GM21825 (cell line): ENCODE results near the gene BTG3.

Experiments used
- ATAC-seq: cut with Tn5 transposase; IDR thresholded peaks from one replicate; pipeline ENCODE4 v1.9.1; 2021; ENCODE audit warnings: mild to moderate bottlenecking, moderate library complexity; ENCODE audit not compliant: unreplicated experiment

BTG3 gene, protein sequence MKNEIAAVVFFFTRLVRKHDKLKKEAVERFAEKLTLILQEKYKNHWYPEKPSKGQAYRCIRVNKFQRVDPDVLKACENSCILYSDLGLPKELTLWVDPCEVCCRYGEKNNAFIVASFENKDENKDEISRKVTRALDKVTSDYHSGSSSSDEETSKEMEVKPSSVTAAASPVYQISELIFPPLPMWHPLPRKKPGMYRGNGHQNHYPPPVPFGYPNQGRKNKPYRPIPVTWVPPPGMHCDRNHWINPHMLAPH

DNA sequence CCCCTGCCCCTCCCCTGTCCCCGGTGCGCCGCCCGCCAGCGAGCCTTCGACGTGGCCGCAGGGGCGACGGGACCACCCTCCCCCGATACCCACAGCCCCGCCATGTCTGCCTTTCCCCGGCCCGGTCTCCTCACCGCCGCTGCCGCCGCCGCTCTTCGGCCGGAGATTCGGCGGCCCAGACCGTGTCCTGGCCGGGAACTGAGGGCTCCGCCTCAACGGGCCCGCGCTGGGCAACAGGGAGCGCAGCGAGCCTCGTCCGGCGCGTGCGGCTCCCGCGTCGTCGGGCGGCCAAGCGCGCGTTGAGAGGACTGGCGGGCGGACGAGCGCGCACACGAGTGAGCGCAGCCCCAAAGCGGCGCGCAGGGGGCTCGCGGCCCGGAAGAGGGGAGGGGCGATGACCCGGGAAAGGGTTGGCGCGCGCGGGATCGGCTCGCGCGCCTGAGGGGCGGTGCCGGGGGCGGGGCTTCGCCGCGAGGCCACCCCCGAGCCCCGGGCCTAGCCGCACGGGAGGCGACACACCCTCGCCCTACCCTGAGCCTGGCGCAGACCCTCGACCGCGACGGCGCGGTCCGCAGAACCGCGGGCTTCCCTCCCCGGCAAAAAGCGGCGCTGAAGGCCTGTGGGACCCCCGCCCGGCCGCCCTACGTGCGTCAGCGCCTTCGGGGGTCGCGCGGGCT is at the start of gene BTG3:
BTG3 (minus strand) TSS at position 337 of the 677 bp plus-strand sequence. CDS start 3,757 bp downstream, outside the sequence.
- ATAC-seq, result peak; percentile 83

DNA sequence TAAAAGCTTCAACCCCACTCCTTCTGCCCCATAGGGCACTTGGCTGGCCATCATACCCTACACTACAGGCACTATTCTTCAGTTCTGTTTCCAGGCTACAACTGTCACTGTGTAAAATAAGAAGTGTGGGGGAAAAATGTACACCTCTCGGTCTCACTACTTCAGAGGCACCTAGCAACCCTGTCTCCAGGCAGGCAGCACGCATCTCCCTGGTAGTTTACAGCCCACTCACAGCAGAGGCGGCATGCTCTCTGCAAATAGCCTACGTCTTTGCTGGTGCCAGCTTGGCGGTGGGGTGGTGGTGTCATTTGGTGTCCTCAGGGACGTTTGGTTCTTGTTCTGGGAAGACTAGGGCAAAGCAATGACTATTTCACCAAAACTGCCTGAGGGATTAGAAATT is 48.2 kb upstream of the BTG3 start:
- no peak for ATAC-seq

DNA sequence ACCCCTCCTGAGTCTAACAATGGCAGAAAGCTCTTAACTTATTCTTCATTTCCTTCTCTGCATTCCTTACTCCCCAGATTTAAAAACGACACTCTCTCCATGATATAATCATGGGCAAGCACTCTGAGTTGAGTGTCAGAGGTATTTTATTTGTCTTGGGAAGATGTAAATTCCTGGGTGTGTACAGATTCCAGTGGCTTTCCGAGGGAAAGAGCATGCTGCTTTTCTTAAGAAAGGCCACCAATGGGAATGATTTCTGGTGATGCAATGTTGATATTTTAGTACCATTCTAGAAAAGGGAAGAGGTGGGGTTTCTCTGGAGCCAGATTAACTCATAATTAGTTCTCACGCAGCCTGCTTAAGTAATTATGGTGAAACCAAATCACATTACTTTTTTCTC is 47.8 kb upstream of the BTG3 start:
- ATAC-seq, result no peak

DNA sequence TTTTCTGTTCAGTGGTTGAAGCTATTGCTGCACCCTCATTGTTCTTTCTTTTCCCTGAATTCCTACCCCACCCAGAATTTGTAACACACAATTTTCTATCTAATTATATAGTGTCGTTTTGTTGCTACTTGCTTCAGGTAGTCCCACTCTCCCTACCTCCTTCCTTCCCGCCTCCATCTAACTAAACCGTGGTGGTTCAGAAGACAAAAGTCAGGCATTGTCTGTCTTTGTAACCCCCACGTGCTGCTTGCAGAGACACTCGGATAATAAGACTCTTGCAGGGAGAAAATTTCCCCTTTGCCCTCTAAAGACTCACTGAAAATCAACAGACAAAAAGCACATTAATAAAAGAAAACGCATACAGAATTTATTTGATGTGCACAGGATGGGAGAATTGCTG is 46.2 kb upstream of the BTG3 start:
- no peak for ATAC-seq

DNA sequence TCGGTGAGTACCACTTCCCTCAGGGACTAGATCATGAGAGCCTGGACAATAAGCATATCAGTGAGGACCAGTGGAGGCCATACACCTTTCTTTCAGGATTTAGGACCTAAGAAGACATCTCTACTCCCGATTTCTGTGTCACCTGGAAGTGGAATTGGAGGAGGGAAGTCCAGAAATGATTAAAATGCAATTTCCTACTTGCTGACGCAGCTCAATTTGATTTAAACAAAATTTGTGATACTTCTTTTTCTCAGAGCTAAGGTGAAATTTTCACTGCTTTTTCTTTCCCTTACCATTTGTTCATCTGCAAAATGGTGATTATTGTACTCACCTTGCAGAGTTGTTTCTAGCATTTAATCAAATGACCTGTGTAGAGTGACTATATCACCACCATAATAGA is 38.8 kb upstream of the BTG3 start:
- no peak for ATAC-seq

DNA sequence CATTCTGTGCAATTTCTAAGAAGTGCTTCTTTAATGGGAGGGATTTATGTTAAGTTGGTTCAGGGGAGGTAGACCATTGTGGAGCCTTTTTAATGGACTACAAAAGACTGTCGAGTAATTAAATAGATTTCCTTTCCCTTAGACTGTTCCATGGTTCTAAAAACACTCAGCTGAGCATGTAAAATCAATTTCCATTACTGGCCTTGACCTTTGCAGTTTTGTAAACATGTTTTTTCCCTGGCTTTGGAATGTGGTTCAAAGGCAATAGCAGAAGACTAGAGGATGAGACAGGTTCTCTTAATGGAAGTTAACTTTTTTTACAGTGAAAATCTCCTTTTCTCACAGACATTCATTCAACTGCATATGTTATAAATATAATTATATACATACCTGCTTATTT is 37.6 kb upstream of the BTG3 start:
- no peak for ATAC-seq

DNA sequence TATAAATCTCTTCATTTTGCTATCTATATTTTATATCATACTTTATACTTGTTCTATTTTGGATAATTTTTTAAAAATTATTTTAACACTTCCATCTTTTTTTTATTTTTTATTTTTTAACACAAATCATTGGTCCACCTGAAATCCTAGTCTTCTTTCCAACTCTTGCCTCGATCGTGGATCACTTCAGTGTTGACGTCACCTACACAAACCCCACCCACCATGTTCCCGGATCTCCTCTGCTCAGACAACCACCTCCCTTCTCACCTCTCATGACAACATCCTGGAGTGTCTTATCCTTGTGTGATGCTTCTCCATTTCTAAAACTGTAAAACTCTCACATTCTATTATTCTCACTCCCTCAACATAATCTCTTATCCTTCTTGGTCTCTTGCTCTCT is 34.1 kb upstream of the BTG3 start:
- ATAC-seq, result no peak

DNA sequence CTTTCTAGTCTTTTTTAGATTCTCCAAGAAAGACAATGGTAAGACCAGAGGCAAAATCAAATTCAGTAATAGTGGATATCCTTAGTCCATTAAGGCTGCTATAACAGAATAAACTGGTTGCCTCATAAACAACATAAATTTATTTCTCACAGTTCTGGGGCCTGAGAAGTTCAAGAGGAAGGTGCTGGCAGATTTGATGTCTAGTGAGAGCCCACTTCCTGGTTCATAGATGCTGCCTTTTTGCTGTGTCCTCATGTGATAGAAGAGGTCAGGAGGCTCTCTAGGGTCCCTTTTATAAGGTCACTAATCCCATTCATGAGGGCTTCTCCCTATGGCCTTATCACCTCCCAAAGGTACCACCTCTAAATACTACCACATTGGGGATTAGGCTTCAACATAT is 31.5 kb upstream of the BTG3 start:
- ATAC-seq, result no peak

DNA sequence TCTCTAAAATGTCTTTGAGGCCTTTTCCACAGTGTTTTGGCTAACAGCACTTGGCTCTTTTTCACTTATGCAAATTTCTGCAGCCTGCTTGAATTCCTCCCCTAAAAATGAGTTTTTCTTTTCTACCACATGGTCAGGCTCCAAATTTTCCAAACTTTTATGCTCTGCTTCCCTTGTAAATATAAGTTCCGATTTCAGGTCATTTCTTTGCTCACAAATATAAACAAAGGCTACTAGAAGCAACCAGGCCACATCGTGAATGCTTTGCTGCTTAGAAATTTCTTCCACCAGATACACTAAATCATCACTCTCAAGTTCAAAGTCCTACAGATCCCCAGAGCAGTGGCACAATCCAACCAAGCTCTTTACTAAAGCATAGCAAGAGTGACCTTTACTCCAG is 28.1 kb upstream of the BTG3 start:
- no peak for ATAC-seq

DNA sequence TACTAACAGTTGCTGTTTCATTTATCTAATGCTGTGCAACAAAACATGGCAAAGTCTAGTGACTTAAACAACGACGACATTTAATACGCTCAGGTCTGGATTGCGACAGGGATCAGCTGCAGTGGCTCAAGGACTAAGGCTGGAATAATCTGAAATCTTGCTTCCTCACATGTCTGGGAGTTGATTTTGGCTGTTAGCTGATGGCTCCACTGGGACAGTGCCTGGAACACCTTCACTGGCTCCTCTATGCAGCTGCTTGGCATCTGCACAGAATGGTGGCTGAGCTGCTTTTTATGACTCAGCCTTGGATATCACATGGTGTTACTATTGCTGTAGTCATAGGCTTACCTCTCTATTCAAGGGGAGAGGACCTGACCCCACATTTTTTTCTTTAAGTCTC is 24.0 kb upstream of the BTG3 start:
- no peak for ATAC-seq

DNA sequence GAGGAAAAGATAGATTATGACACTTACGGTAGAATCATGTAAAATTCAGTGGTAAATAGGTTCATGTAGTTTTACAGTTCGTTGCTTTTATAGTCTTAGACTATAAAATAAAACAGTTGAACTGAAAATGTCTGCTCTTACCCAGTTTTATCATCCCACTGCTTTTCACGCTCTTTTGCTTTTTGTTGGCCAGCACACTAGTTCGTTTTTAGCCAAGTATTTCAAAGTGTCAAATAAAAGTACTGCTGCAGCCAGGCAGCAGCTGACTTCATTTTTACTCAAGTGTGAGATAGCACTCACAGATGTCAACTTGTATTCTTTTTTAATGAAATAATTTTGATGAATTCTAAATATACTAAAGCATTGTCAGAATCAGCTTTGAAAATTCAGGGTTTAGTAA is 18.5 kb upstream of the BTG3 start:
- no peak for ATAC-seq

DNA sequence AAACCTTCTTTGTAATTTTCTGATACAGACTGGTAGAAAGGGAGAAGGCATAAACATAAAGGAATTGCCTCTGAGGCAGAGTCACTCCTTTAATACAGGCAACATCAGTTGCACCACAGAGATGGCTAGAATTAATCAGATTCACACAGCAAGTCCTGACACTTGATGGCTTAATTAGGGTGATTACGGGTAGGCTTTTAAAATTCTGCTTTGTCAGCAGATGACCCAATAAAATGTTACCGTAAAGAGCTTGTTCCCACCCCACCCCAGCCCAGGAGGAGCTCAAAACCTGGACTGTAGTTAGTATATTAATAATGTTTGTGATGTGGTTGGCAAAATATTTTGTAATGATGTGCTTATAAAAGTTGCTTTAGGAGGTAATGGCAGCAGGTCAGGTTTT is 9.3 kb upstream of the BTG3 start:
- ATAC-seq, result no peak

DNA sequence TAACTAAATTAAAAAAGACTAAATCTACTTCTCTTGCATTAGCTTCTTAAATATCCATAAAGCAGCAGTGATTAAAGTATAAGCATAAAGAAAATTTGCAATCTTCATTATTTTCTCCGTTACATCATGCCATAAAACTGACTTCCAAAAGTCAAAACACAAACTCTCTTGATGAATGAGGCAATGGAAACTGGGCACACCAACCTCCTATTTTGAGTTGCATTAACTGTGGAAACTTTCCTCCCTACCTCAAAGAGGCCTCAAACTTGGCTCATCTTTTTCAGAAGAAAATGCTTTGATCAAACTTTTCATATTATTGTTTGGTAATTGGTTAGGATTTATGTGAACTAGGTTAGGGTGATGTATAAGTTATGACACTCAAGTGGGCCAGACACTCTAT is 4.1 kb upstream of the BTG3 start:
- no peak for ATAC-seq

DNA sequence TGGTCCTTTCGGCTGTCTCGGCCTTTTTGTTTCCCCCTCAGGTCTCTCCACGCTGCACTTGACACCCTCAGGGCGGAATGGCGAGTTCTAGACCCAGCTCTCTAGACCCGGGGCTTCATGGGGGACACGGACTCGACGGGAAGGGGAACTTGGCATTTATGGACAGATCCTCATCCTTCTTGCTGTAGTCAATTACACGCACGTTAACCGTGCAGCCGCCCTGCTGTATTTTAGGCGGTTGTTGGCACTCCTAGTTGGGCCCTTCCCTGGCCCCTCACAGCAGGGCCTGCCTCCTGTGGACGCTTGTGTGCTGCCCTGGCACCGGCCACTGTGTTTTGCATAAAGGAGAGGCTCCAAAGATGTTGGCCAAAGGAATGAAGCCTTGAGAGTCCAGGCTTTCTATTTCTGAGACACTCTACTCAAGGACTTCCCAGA is 558 bp upstream of the BTG3 start:
- ATAC-seq, result no peak

DNA sequence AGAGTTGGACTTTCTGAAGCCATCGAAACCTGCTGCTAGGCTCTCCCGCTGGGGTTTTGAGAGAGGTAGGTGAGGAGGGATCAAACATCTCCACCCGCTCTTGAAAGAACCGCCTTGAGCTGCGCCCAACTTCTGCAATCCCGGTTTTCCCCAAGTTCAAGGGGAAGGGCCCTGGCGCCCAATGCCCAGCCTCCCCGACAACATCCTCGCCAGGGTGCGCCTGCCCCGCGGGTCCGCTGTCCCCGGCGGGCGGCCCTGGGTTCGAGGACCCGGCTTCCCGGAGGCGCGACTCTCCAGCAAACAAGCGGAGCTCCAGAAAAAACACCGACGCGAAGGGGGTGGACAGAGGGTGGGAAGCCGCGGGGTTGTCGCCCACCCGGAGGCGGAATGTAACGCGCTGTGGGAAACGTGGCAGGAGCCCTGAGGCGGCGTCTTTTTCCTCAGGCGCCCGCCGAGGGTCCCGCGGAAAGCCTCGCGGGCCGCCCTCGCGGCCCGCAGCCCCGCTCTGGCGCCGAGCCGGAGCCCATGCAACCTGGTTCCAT is 607 bp downstream of the BTG3 start:
- ATAC-seq, result peak; percentile 14

DNA sequence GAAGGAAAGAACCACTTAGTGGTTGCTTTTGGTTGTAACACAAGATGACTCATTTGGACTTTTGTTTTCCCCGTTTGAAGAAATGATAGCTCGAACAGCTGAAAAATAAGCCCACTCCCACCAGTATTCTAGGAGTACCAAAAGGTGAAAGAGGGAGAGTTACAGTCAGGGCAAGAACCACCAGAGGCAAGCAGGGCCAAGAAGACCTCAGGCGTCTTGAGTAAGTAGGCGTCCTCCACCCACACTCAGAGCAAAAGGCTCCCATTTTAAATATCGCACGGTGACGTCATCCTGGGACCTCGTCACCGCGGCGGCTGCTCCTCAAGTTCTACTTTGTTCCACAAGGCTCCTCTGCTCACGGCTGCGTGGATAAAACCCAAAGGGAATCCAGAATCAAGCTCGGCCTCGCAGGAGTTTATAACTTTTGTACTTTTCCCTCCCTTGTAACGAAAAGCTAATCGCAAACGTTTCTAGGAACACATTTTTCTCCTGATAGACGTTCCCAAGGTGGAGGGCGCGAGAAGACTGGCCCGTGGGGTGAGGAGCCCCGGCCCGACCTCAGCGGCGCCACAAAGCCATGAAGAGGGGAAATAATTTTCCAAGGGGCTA is 1.2 kb downstream of the BTG3 start:
- peak; percentile 56 for ATAC-seq

DNA sequence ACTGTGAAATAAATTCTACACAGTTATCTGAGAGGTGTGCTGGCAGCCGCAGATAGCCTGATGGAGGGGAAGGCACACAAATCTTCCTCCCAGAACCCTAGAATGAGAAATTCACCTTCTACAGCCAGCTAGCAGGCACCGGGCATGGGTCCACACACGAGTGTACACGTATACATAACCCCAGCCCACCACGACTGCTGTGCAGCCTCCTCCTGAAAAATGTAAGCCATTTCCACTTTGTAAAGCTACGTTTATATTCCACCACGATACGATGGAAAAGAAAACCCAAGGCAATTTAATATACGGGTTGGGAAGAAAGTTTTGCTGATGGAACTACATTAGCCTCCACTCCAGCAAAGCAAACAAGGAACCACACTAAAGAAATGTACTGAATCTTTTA is 1.8 kb downstream of the BTG3 start:
- ATAC-seq, result no peak

DNA sequence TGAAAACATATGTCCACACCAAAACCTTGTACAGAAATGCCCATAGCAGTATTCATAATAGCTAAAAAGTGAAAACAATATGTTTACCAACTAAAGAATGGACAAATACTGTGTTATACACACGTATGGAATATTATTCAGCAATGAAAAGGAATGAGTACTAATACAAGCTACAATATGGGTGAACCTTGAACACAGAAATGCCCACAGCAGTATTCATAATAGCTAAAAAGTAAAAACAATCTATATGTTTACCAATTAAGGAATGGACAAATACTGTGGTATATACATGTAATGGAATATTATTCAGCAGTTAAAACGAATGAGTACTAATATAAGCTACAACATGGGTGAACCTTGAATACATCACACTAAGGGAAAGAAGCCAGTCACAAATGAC is 3.0 kb downstream of the BTG3 start:
- no peak for ATAC-seq

DNA sequence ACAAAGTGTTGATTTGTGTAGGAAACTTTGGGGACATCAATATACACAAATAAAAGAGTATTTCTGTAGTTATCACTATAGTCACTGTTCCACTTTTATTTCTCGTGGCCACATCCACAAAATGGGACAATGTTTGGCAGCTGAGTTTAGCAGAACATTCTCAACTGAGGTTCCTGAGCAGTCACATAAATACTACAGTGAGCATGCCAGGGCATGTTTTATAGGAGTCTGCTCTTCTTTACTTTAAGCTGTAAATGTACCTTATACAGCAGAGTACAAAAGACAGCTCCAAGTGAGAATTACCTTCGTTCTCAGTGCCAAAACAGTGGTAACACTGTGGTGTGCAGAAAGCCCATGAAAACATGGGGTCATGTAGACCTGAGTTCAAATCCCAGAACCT is 5.0 kb downstream of the BTG3 start:
- ATAC-seq, result no peak

DNA sequence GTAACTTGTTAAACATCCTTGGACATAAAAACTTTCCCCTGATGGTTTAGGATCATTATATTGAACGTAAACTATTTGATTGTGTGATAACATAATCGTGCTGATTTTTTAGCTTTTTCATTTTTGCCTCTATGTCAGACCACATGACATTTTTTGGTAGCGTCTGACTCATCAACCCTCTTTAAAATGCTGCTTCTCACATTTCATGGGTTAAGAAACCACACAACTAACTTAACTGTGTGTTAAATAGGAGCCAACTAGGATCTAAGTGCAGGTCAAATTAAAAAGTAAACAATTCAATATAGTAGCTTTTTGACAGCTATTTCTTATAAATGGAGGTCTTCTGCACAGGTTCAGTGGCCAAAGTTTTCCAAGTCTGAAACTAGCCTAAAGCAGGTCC is 9.8 kb downstream of the BTG3 start:
- ATAC-seq, result no peak

DNA sequence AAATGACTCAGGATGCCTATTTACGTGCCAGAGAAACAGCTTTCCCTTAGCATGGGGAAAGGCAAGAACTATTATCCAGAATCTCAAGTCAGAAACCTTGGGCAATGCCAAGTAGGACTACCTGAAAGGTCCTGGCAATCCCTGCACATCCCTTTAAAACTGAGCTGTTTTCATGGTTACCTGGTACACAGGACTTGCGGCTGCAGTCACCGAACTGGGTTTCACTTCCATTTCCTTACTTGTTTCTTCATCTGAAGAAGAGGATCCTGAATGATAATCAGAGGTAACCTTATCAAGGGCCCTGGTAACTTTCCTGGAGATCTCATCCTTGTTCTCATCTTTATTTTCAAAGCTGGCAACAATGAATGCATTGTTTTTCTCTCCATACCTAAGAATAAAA is 14.3 kb downstream of the BTG3 start:
- peak; percentile 88 for ATAC-seq

DNA sequence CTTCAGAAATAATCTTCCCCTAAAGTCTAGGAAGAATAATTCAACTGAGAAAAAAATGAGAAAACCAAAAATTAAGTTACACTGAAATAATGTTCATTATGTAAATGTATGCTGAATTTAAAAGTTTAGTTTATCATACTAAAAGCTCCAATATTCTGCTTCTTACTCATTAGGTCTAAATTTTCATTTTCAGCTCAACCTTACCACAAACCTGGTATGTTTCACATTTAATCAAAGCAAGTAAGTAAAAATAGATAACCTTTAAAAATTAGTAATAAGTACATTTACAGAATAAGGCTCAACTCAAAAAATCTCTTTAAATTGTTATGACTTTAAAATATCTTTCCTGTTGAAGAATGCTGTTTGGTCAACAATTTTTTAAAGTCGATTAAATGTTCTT is 15.0 kb downstream of the BTG3 start:
- ATAC-seq, result no peak
